GM18873 (cell line): ENCODE results near the gene MACROD2.
A peak's percentile ranks its signal among the peaks of the same experiment; 100 is the strongest.
"Not testable (repeated sequence)": the region's sequence is repeated elsewhere in the genome, so short reads cannot be mapped to it uniquely, and the experiment has no call there.

Experiments used
- ATAC-seq: cut with Tn5 transposase; IDR thresholded peaks from one replicate; pipeline ENCODE4 v1.9.1; 2021; ENCODE audit warnings: mild to moderate bottlenecking, moderate library complexity, moderate number of reproducible peaks; ENCODE audit not compliant: unreplicated experiment, low FRiP score

Gene MACROD2

DNA sequence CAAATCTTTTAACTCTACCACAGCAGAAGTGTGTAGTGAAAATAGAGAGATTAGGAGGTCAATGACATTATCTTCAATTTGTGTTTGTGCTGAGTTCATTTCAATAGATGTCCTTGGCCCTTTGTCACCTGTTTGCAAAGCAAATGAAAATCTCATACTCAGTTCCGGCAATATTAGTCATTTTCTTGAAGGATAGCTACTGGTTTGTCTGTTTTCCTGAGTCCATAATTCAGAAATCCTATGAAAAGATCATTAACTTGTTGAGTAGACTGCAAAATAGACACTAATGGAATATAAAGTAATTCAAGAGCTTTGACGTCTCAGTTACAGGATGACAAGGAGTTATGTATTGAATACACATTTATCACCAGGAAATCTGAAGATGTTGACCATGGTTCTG lies 1163.2 kb downstream of the MACROD2 start:
- no peak for ATAC-seq

DNA sequence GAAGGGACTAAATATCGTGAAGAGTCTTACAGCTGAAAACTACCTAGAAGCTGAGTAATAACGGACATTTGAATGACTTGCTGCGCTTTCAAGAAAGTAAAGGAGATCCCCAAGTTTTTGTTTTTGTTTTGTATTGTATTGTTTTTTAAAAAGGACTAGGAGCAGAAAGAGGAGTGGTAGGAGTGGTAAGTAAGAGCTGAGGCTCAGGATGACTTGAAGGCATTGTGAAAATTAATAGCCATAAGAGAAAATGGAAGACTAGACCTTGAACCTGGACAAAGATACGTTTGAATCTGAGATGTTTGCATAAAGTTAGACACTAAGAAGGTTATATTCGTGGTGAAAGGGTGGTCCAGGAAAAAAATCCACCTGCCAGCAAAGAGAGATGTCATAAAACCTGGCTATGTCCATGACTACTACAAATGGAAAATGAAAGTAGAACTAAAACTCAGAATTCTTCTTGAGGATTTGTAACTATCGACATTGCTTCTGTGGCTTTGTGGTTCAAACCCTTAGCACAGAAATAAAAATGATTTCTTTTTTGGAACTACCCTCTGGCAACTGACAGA lies 1166.8 kb downstream of the MACROD2 start:
- ATAC-seq, result no peak

DNA sequence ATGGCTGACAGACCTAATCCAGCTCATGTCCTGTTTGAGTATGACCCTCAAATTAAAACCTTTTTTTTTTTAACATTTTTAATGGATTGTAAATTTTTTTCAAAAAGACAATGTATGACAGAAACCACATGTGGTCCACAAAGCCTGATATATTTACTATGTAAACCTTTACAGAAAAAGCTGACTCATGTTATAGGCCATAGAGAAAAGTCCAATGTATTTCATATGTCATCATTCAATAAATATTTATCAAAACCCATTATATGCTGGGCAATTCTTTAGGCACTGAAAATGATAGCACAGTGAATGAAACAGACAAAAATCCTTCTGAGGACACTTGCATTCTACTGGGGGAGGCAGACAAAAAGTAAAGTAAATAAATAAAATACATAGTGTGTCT lies 1168.3 kb downstream of the MACROD2 start:
- no peak for ATAC-seq

DNA sequence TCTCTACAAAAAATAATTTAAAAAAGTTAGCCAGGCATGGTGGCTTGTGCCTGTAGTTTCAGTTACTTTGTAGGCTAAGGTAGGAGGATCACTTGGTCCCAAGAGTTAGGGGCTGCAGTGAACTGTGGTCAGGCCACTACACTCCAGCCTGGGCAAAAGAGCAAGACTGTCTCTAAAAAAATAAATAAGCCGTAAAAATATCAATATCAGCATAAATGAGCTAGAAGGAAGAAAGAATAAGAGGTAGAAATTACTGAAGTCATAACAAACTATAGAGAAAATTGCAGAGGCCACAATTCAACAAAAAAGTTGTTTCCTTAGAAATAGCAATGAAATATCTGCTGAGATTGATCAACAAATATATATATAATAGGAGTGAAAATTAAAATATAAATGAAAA lies 1169.4 kb downstream of the MACROD2 start:
- no peak for ATAC-seq

DNA sequence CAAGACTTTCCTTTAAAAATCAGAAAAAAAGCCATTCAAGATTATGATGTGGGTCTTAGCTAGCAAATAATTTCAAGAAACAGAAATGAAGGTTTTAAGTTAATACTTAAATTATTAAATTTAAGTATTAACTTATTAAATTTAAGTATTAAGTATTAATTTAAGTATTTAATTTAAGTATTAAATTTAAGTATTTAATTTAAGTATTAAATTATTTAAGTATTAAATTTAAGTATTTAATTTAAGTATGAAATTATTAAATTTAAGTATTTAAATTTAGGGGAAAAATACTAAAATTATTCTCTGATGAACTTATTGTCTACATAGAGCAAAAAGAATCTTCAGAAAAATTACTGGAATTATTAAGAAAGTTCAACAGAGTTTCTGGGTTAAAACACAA lies 1171.4 kb downstream of the MACROD2 start:
- no peak for ATAC-seq

DNA sequence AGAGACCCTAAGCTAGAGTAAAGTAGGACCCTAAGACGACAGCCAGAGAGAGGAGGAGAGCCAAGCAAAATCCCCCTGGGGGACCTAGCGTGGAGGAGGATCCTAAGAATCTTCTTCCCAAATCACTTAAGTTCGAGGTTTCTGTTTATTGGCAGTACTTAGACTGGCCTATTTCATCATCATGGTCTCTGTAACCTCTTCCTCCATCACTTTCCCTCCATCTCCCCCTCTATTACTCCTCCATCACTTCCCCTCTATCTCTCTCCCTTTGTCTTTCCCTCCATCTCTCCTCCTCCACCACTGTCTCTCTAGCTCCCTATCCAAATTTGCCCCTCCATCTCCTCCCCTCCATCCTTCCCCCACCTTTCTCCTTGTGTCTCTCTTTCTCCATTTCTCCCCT lies 1175.7 kb downstream of the MACROD2 start:
- ATAC-seq, result no peak

DNA sequence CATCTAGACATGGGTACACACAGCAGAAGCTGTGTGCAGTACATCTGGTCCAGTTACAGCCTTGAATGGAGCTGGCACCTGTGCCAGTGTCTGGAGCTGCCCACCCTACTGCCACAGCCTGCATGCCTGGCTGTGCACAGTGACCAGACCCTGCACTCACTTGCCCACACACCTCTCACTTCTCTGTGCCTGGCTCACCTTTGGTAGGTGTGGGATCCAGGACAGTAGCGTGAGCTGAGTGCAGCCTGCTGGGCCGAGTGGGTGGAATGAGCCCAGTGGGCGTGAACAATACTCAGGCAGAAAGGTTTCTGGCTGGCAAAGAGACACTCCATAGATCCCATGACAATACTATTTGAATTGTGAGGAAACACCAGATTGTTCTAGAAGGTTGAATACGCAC lies 1181.6 kb downstream of the MACROD2 start:
- ATAC-seq, result no peak

DNA sequence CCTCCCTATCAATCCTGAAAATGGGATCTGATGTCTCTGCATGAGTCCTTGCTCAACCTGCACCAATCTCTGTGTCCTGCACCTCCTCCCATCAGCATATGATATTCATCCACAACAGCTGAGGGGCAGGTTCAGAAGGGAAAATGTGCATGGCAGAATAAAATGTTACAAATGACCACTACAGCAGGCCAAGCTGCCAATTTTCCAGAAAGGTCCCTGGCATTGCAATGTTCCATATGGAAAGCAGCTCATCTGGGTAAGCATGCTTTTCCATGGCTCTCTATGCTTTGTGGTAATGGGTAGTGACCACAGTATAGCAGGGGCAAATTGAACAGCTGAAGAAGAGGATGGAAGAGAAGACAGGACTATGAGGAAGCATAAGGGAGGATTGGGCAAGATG lies 1183.3 kb downstream of the MACROD2 start:
- ATAC-seq, result no peak

DNA sequence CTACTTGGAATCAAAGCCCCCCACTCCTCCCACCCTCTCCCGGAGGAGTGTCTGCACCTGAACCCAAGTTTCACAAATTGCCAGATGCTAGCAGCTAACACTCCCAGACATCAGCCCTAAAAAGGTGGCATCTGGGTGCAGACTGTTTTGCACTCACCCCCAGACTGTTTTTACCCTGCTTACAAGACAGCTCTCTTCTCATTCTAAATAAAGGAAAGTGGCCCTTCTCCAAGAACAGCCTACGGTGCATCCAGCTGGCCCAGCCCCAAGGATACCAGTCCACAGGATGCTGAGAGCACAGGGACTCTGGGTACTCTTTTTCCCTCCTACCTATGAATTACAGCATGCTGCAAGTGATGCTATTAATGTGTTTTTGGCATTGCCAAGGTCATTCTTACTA lies 1184.1 kb downstream of the MACROD2 start:
- ATAC-seq, result no peak

DNA sequence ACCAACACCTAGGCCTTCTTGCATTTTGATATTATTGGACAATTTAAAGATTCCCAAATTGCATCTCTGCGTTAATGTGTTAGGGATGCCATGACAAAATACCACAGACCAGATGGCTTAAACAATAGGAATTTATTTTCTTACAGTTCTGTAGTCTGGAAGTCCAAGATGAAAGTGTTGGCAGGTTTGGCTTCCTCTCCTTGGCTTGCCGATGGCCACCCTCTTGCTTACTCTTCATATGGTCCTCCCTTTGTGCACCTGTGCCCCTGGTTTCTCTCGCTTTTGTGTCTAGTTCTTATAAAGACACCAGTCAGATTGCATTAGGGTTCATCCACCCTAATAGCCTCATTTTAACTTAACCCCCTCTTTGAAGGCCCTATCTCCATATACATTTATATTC lies 1184.5 kb downstream of the MACROD2 start:
- no peak for ATAC-seq

DNA sequence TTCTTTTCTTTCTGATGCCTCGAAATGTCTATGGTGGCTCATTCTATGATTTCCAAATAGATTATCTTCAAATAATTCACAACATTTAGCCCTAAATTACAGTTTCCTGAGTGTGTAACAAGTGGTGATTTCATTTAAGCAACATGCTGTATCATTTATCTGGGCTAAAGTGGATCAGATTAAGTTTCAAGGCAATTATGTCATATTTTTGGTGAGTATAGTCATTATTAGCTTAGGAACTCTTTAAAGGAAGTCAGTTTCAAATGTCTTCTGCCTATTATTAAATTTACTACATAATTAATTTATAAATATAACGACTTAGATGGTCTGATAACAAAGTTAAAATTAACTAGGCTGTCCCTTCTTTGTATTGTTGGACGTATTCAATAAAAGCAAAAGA lies 1190.0 kb downstream of the MACROD2 start:
- no peak for ATAC-seq

DNA sequence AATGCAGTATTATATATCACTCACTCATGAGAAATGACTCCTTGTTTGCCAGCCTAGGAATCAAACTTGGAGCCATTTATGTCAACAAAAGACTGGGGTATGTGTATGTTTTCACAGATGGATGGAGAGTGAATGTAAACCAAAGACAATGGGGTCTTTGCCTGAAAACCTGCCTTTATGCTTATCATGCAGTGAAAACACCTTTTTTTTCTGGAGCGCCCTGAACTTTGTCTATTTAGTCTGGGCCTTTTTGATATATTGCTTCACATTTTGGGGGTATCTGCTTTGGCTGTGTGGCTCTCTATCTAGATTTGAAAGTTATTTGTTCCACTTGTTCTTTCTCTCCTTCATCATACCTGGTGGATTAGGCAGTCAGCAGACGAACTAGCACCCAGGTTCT lies 1190.6 kb downstream of the MACROD2 start:
- no peak for ATAC-seq

DNA sequence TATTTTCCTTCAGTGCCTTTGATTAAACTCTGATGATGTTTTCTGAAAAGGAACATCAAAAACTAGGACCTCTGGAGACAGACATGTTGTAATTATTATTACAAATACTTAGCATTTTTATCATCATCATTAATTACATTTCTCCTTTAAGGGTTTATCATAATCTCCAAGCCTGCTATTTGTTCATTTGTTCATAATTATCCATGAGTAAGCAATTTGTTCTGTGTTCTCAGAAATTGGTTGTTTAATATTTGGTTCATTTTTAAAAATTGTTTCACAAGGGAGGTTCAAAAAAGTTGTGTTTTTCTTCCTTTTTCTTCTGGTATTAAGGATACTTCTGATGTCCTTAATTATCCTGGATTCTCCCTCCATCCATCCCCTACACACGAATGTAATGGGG lies 1192.3 kb downstream of the MACROD2 start:
- ATAC-seq, result no peak

DNA sequence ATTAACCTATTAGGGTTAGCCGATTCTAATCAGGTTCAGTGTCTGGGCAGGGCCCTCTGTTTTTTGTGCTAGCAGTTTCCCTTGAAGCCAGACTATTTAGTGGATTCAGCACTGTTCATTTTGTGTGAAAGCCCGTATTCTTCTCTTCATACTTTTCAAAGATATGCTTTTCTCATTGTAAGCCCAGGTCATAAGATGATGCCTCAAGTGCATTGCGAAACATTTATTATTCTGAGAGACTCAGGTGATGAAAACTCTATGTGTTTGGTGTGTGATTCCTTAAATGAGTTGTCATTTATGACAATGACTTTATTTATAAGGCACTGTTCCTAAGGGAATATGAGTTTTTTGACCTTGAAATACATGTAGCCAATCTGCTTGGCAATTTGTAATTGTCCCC lies 1193.1 kb downstream of the MACROD2 start:
- ATAC-seq, result no peak

DNA sequence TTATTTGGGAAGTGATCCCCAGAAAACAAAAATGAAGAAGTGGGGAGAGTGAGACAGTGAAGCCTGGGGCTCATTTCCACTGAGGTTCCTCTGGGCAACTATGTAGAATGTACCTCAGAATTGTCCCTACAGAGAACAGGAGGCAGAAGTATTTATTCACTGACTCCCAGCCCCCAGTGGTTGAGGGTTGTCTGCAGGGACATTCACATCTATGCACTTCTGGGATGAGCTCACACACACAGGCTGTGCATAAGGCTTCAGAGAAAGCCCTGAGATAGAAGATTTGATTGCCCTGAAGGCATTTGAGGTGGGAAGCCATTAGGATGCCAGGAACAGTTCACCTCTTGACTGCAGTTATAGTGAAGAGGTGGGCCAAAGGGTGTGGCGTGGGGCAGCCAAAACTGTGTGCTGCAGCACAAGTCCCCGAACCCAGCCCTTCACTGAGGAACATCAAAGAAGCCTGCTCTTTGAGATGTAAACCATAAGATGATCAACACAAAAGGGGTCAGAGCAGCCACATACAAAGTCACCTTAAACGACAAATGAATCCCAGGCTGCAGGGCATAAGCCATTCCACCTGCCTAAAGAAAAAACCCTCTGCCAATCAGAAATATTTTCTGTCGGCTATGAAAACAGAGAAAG lies 1195.9 kb downstream of the MACROD2 start:
- no peak for ATAC-seq

DNA sequence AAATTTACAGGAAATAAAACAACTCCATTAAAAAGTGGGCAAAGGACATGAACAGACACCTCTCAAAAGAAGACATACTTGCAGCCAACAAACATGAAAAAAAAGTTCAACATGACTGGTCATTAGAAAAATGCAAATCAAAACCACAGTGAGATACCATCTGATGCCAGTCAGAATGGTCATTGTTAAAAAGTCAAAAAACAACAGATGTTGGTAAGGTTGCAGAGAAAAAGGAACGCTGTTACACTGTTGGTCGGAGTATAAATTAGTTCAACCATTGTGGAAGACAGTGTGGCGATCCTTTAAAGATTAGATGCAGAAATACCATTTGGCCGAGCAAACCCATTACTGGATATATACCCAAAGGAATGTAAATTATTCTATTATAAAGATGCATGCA lies 1200.1 kb downstream of the MACROD2 start:
- ATAC-seq, result no peak

DNA sequence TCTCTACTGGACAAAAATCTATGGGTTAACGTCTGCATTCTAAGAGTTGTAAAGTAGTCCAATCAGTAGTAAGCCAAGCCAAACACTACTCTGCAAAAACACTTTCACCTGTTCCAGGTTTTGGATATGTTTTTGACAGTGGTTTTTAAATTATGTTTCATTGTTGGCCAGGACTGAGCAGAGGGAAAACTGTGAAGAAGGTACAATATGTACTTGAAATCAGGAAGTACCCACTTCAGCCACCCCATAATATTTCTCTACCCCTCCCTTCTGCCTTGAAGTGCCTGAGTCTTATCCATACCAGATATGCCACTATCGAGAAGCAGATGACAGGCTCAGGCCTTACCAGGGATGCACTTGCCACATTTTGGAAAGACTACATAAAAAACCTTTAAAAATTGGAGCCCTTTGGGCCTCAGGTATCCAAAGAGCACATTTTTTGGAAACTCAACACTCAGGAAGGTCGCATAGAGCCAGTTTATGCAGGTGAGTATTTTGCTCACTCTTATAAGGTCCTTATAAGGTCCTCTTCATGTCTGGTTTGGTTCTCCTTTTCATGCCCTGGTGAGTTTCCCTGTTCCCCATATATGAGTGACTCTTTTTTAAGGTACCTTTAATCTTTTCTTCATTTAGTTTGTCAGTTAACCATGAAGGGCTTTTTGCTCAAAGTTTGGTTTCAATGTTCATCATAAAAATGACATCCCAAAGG lies 1201.4 kb downstream of the MACROD2 start:
- no peak for ATAC-seq

DNA sequence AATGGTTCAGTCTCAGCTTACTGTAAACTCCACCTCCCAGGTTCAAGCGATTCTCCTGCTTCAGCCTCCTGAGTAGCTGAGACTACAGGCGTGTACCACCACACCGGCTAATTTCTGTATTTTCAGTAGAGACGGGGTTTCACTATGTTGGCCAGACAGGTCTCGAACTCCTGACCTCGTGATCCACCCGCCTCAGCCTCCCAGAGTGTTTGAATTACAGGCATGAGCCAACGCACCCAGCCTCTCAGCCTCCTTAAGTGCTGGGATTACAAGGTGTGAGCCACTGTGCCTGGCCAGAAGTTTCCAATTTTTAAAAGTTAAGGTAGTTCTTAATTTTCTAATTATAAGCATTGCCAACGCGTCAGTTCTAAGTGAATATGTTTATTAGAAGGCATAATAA lies 1202.7 kb downstream of the MACROD2 start:
- not testable (repeated sequence) for ATAC-seq

DNA sequence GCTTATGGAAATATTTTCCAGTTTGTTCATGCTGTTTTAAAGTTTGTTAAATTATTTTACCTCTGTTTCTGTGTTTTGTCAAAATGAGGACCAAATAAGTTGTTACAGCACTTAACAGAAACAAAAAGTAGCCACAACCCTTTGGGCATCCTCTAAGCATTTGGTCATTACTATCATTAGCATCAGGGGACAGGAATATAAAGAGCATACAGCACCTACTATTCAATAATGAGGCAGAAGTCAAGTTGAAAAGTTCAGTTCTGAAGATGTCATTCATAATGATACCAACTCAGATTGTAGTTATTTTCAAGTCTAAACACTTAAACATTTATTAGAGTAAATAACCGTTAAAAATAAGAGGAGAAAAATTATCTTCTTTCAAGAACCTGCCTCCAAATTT lies 1204.4 kb downstream of the MACROD2 start:
- ATAC-seq, result peak; percentile 41

DNA sequence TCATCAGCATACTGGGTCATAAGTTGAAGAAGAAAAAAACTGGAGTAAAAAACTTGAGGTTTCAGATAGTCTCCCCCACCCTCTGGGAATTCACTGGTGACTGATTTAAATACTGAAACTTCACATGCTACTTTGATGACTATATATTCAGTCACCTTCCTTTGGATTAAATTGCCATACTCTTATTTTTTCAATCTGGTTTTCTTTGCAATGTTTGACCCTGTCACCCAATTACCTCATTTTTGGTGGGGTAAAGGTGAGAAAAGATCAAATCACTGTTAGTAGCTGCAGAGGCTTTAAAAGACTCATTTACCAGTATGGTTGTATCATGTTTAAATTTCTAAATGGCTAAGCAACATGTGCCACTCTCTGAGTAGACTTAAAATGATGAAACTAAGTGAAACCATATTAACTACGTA lies 1204.8 kb downstream of the MACROD2 start:
- peak; percentile 82 for ATAC-seq

DNA sequence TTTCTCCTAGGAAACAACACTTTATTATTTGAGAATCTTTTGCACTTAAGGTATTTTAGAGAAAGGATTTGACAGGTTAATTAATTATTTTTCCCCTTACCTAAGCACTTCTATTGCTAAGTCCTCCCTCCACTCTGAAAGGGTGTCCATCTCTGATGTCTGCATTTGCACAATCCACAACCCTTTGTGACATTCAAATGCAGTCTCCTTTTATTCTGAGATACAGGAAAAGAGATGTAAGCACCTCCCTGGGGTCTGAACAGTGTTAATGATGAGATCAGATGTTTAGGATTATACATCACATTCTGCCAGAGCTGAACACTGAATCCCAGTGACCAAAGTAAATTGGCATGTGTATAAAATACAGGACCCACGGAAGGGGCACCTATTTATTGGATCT lies 1206.3 kb downstream of the MACROD2 start:
- no peak for ATAC-seq

DNA sequence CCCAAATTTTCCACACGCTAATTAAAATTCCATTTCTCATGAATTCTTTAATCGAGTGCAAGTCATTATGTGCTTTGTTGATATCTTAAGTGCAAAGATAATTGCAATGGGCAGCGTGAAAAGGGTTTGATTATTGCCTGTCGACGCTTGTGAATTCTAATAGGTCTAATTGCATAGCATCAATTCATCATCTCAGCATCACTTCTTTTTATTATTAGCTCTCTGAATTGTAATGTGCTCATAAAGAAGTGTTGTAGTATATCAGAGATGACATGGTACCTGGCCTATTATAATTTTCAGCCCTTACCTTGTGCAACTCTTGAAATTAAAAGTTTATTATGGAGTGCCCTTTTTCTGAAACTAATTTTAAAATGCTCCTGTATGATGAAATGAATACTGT lies 1208.9 kb downstream of the MACROD2 start:
- no peak for ATAC-seq
